ENCODE data around the gene PPP1R14C.
"Not testable (repeated sequence)": the region's sequence is repeated elsewhere in the genome, so short reads cannot be mapped to it uniquely, and the experiment has no call there.

PPP1R14C gene

GRCh38 chr6:150227281-150227680 lies 84.4 kb downstream of the PPP1R14C start:
- no peak for DNase-seq

GRCh38 chr6:150228072-150228733 lies 85.4 kb downstream of the PPP1R14C start:
- DNase-seq, result no peak

- DNase-seq, result no peak
Observed at GRCh38 chr6:150229436-150230163, 86.8 kb downstream of the PPP1R14C start.

- DNase-seq, result no peak
Observed at GRCh38 chr6:150230164-150230561, 87.3 kb downstream of the PPP1R14C start.

- DNase-seq, result no peak
Observed at GRCh38 chr6:150230832-150231524, 88.1 kb downstream of the PPP1R14C start.

GRCh38 chr6:150231525-150231850 lies 88.6 kb downstream of the PPP1R14C start:
- no peak for DNase-seq

- no peak for DNase-seq
Observed at GRCh38 chr6:150233843-150234269, 91.0 kb downstream of the PPP1R14C start.

GRCh38 chr6:150235218-150235617 lies 92.4 kb downstream of the PPP1R14C start:
- DNase-seq, result peak; percentile 12

GRCh38 chr6:150236114-150236513 lies 93.3 kb downstream of the PPP1R14C start:
- no peak for DNase-seq

- DNase-seq, result no peak
Observed at GRCh38 chr6:150236544-150236943, 93.7 kb downstream of the PPP1R14C start.

- no peak for DNase-seq
Observed at GRCh38 chr6:150237626-150238025, 94.8 kb downstream of the PPP1R14C start.

GRCh38 chr6:150238336-150238741 lies 95.5 kb downstream of the PPP1R14C start:
- no peak for DNase-seq

GRCh38 chr6:150238846-150239407 lies 96.1 kb downstream of the PPP1R14C start:
- DNase-seq, result no peak

- not testable (repeated sequence) for DNase-seq
Observed at GRCh38 chr6:150241756-150242155, 98.9 kb downstream of the PPP1R14C start.

GRCh38 chr6:150243620-150244314 lies 100.9 kb downstream of the PPP1R14C start:
- DNase-seq, result no peak

- no peak for DNase-seq
Observed at GRCh38 chr6:150245148-150245935, 102.5 kb downstream of the PPP1R14C start.

- no peak for DNase-seq
Observed at GRCh38 chr6:150247803-150248202, 105.0 kb downstream of the PPP1R14C start.

GRCh38 chr6:150248300-150248699 lies 105.5 kb downstream of the PPP1R14C start:
- DNase-seq, result no peak

- no peak for DNase-seq
Observed at GRCh38 chr6:150249261-150249660, 106.4 kb downstream of the PPP1R14C start.

- DNase-seq, result no peak
Observed at GRCh38 chr6:150250826-150251225, 108.0 kb downstream of the PPP1R14C start.

GRCh38 chr6:150251566-150252186 lies 108.8 kb downstream of the PPP1R14C start:
- DNase-seq, result no peak
